GM18505 (cell line): ENCODE results near the gene COPE.

Experiments used
- ATAC-seq: cut with Tn5 transposase; IDR thresholded peaks from one replicate; pipeline ENCODE4 v1.9.1; 2021; ENCODE audit not compliant: unreplicated experiment
- POLR2A ChIP-seq: IDR thresholded peaks from 4 replicates; pipeline ENCODE4 v1.6.1; 2011; ENCODE audit warnings: borderline replicate concordance; ENCODE audit not compliant: insufficient read depth, insufficient read length; ENCODE audit errors: extremely low read depth

The COPE gene

DNA sequence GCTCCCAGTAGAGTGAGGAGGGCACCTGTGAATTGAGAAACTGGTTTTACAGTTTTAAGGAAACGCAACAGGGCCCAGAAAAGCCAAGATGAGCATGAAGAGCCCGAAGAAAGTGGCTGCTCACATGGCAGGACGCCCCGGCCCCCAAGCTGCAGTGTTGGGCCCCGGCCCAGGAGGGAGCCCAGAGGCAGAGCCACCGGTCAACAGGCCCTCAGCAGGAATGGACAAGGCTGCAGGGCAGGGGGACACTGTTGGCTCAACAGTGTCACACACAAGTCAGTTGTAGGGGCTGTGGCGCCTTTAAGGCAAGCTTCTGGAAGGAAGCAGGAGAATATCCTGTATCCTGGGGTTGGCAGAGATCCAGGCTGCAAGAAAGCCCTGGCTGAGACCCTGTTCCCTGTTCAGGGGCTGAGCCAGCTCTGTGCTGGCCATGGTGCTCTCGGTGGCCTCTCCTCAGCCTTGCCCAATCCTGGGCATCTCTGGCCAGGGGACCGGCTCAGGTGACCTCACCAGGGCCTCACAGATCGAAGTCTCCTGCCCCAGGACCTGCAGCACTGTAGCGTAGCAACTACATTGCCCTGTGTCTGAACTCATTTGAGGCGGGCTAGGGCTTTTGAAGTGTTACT is 59.4 kb downstream of the COPE start:
- ATAC-seq, result no peak
- TF ChIP-seq POLR2A, result no peak

DNA sequence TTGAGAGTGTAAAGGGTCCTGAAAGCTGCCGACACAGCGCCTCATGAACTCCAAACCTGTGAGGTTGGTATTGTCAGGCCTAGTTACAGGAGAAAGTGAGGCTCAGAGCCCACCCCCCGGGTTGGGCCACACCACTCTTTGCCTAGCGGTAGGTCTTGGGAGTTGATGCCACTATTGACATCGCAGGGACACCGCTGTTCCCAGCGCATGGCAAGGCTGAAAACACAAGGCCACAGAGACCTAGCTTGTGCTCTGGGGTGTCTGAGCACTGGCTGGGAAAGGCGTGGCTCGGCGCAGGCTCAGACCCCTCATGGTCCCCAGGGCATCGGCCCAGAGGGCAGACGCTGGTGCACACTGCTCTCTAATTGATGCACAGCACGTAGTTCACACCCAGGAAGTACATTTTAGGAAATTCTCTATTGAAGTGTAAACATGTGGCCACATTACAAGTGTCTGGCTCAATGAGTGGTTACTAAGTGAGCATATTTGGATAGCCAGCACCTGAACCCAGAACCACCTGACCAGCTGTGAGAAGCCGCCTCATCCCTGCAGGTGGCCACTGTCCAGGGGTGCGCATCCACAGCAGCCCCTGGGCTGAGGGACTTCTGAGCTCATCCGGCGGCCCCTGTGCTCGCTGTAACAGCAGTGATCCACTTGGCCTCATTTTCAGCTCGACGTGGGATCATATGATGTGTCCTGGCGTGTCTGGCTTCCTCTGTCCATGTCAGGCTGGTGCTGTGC is 60.1 kb downstream of the COPE start:
- TF ChIP-seq POLR2A, result no peak

DNA sequence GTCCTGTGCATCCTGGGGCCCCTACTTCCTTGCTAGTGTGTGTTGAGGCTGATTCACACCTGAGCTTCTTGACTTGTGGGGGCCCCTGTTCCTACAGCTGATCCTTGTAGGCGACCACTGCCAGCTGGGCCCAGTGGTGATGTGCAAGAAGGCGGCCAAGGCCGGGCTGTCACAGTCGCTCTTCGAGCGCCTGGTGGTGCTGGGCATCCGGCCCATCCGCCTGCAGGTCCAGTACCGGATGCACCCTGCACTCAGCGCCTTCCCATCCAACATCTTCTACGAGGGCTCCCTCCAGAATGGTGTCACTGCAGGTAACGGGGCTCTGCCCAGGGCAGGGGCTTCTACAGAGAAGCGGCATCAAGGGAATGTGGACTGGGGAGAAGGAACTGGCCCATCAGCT is 62.0 kb downstream of the COPE start:
- ATAC-seq, result no peak
- TF ChIP-seq POLR2A, result no peak

More for the DNA sequence above, 60.1 kb downstream of the COPE start:
- ATAC-seq, result no peak

DNA sequence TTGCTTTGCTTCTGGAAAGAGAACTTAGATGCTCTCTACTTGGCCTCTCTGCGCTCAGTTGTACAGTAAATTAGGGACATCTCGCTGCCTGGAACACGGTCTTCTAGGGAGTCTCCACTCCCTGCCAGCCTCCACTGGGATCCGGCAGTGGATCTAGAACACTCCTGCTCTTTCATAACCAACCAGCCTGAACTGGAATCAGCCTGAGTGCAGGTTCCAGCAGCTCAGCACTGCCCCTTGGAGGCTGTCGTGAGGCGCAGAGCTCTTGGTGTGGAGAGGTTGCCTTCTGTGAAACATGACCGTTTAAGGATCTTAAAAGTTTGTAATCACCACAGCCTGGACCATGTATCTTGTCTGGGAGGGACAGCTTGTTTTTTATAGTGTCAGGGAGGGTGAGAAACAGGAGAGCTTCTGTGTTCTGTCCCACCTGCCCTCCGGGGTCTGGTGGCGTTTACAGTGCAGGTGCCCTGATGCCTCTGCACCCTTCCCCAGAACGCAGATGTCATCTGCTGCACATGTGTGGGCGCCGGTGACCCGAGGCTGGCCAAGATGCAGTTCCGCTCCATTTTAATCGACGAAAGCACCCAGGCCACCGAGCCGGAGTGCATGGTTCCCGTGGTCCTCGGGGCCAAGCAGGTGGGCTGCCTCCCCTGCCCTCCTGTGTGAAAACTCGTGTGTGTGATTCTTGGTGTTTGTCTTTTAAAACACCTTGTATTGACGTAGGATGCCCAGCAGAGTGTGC is 62.6 kb downstream of the COPE start:
- TF ChIP-seq POLR2A, result no peak
- ATAC-seq, result no peak

DNA sequence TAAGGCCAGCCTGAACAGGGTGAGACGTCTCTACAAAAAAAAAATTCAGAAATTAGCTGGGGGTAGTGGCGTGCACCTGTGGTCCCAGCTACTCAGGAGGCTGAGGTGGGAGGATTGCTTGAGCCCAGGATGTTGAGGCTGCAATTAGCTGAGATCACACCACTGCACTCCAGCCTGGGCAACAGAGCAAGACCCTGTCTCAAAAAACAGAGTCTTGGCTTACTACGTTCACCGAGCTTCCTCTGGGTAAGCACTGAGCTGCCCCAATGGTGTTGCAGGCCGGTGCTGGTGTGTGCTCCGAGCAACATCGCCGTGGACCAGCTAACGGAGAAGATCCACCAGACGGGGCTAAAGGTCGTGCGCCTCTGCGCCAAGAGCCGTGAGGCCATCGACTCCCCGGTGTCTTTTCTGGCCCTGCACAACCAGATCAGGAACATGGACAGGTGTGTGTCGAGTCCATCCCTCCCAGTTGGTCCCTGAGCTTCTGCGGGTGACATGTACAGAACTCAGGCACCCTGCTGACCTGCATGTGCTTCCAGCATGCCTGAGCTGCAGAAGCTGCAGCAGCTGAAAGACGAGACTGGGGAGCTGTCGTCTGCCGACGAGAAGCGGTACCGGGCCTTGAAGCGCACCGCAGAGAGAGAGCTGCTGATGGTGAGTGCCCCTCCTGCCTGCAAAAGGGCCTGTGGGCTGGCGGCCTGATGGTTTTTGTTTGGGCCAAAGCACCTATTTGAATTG is 63.4 kb downstream of the COPE start:
- no peak for TF ChIP-seq POLR2A
- ATAC-seq, result no peak

DNA sequence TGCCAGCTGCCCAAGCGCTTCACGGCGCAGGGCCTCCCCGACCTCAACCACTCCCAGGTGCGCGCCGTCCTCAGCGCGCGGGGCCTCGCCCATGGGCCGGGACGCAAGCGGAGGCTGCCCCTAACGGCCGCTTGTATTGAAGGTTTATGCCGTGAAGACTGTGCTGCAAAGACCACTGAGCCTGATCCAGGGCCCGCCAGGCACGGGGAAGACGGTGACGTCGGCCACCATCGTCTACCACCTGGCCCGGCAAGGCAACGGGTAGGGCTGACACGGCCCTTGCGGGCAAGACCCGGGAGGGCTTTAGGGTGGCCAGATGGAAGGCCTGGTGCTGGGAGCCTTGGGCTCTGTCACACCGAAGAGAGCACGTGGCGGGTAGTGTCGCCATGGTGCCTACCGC is 64.2 kb downstream of the COPE start:
- ATAC-seq, result no peak
- TF ChIP-seq POLR2A, result no peak

DNA sequence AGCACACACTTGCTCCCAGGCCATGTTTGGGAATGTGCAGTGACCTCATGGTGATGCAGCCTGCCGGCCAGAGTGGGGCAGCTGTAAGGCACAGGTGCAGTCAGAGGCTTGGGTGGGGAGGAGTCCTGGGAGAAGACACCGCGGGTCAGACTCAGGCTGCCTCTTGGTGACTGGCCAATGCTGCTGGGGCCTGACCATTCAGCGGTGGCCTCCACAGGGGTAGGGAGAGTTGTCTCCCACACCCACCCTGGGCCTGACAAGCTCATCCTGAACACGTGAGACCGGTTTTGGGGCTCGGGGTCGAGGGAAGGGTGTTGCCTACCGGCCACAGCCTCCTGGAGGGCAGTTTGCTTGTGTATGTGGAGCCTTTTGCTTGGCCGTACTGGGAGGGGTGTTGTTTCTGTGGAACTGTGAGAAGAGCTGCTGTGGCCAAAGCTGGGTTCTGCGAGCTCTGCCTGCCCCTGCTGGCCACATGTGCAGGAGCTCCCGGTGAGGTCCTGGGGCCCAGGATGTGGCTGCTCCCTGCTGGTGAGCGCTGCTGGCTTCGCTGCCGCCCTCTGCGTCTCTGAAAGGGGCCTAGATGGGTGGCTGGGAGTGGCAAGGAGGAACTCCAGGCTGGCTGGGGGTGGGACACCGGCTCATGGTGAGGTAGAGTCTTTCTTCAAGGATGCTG is 65.3 kb downstream of the COPE start:
- ATAC-seq, result no peak
- TF ChIP-seq POLR2A, result no peak

DNA sequence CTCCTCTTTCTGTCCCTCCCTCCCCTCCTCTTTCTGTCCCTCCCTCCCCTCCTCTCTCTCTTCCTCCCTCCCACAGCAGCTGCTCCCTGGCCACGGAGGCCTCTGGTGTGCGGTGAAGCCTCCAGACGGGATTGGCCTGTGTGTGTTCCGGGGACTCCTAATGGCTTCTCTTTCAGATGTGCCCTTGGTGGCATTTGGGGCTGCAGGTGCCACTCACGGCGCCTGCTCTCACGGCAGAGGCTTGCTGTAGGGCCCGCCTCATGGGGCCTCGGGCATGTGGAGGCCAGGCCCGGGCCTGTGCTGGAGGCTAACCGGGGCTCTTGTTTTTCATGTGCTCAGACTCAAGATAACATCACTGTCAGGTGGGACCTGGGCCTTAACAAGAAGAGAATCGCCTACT is 66.5 kb downstream of the COPE start:
- ATAC-seq, result no peak
- no peak for TF ChIP-seq POLR2A

DNA sequence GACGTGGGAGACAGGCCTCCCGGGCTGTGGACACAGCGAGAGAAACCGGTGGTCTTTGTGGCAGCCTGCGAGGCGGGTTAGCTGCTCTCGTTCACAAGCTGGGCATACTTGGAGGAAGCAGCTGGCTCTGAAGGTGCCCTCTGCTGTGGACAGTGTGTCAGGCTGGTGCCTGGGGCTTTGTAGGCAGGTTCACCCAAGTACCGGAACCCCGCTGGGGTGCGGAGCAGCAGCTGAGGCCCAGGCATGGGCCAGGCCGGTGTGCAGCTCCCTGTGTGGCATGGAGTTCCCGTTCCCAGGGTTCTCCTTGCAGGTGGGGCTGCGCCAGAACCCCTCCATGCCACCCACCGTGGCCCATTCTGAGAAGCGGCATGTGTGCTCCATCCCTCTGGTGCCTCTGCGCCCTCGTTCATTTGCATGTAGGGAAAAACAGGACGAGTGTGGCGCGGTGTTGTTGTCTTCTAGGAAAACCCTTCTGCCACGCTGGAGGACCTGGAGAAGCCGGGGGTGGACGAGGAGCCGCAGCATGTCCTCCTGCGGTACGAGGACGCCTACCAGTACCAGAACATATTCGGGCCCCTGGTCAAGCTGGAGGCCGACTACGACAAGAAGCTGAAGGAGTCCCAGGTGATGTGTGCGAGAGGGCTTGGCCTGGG is 67.4 kb downstream of the COPE start:
- no peak for ATAC-seq
- TF ChIP-seq POLR2A, result no peak

DNA sequence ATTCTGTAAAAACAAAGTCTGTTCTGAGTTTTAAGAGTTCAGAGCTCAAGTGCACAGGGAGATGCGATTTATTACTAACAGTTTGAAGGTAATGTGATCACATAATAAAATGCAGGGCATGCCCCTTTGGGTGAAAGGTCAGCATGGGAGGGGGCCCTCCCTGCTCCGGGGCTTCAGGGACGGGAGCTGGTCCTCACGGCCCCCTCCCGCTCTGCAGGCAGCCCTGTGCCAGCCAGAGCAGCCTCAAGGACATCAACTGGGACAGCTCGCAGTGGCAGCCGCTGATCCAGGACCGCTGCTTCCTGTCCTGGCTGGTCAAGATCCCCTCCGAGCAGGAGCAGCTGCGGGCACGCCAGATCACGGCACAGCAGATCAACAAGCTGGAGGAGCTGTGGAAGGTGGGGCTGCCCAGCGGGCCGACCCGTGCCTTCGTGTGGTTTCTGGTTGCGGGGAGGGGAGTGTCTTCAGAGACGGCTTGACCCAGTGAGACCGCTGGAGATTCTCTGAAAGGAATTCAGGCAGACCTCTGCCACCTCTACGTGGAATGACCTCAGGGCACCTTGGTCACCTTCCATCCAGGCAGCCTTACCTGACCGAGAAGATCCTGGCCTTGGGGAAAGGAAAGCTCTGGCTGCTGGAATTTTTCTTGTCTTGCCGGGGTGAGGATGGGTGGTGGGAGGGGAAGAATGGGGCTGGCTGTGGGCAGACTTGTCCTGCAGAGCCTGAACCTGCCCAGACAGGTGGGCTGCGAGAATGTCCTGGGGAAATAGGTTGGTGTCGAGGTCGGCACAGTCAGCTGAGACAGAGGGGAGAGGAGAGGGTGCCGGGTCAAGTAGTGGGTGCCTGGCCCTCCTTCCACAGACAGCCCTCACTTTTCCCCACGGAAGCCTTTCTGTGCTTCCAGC is 68.5 kb downstream of the COPE start:
- no peak for ATAC-seq
- no peak for TF ChIP-seq POLR2A

DNA sequence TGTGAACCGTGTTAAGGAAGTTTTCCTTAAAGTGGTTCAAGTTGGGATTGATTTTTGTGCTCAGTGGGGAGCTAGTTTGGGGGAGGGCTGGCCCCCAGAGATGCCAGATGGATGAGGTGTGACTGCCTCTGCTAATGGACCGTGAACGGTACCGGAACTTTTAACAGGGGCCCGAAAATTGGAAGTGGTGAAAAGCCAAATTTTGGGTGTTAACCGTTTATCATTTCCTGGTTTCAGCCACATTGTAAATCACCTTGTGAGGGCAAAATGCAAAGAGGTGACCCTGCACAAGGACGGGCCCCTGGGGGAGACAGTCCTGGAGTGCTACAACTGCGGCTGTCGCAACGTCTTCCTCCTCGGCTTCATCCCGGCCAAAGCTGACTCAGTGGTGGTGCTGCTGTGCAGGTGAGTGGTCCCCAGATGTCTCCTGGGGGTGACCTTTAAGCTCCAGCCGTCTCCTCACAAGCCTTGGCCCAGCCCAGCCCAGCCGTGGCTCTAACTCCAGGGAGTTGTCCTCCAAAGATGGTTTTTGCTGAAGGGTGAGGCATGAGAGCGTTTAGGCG is 69.3 kb downstream of the COPE start:
- no peak for ATAC-seq
- TF ChIP-seq POLR2A, result no peak
